ENCODE measurements around the gene FAT4. TPM values are rescaled to one million over a fixed set of nuclear protein-coding genes. Genes with fewer than 3 reads are reported as not detected.
A peak's percentile ranks its signal among the peaks of the same experiment; 100 is the strongest.

The FAT4 gene
- total and polyA plus RNA-seq, 2 of the 4 experiments (the other 2 are of a cell fraction) = 6.8 to 37.5 TPM

DNA sequence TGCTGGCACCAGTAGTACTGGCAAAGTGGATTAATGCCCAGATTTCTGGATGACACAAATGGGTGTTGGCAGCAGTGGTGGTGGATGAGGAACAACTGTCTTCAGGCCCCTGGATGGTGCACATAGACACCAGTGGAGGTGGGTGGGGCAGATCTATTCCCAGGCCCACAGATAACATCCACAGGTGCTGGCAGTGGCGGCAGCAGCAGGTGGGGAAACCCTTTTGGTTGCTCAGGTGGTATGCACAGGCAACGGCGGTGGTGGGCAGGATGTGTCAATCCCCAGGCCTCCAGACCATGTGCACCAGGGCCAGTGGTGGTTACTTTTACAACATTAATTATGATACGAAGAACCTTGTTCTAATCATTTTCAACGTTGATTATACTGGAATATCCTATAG, 48.9 kb upstream of the FAT4 start:
- intact Hi-C loops (cut with micrococcal nuclease) (no loop called here), dilution Hi-C loops (cut with HindIII; ENCODE audit: low sequenced_read_pairs, unreplicated experiment) (no loop called here), in situ Hi-C loops (cut with MboI; ENCODE audit: low sequenced_read_pairs) (no loop called here)
- Histone ChIP-seq H3K27me3 (ENCODE audit: control insufficient read depth, insufficient read depth, low read length) (no peaks in the 10 kb centered on the region), H2BK20ac (ENCODE audit: low read depth, low read length) (peak overlapping the region; percentile 36; the same call in 1 of the 2 replicates), H2AFZ (replicated peaks; ENCODE audit: low read length, poor library complexity) (no peak overlapping the region), H2AK5ac (ENCODE audit: low read depth, low read length) (peak overlapping the region; percentile 14; the same call in 1 of the 2 replicates), H2BK15ac (ENCODE audit: low read depth, low read length) (no peak overlapping the region), H3K27ac (ENCODE audit: insufficient read depth, low read length) (no peak overlapping the region), H4K5ac (ENCODE audit: low read depth, low read length) (no peak overlapping the region), H3K4me1 (ENCODE audit: control insufficient read depth, insufficient read depth, low read length) (peaks cover 9% of the 10 kb centered on the region), H2AK9ac (replicated peaks; ENCODE audit: low read depth, low read length, poor library complexity) (no peak overlapping the region), H3K4ac (ENCODE audit: low read depth, low read length) (no peak overlapping the region), H3K79me1 (ENCODE audit: low read depth in 1 of 2, low read length in 2 of 2) (no peaks in the 10 kb centered on the region), H4K20me1 (ENCODE audit: insufficient read depth, low read length) (no peaks in the 10 kb centered on the region), H3K36me3 (ENCODE audit: control insufficient read depth, insufficient read depth, low read length) (no peaks in the 10 kb centered on the region), H3K23ac (ENCODE audit: low read depth, low read length) (no peak overlapping the region), H3K4me2 (ENCODE audit: low read depth, low read length) (no peak overlapping the region), H3K14ac (replicated peaks; ENCODE audit: low read depth, low read length) (no peak overlapping the region), H3K4me3 (ENCODE audit: insufficient read depth, low read depth, low read length) (no peak overlapping the region), H4K8ac (ENCODE audit: low read depth in 2 of 2, low read length in 2 of 2) (no peak overlapping the region), H3K9ac (ENCODE audit: low read depth, low read length) (no peak overlapping the region), H3K56ac (ENCODE audit: extremely low read depth, insufficient read depth, low read length) (no peak overlapping the region), H3K18ac (ENCODE audit: low read depth, low read length) (peak overlapping the region; percentile 25; the same call in 1 of the 2 replicates), H3K9me3 (ENCODE audit: control insufficient read depth, insufficient read depth, low read length) (no peaks in the 10 kb centered on the region), H3K9me1 (ENCODE audit: insufficient read depth, low read length) (peaks cover 10% of the 10 kb centered on the region; the same call in 1 of the 2 replicates), H2BK120ac (ENCODE audit: low read depth, low read length) (no peak overlapping the region; the same call in 1 of the 2 replicates), H4K91ac (ENCODE audit: insufficient read depth, low read depth, low read length) (no peak overlapping the region), H2BK5ac (ENCODE audit: low read depth, low read length, poor library complexity, severe bottlenecking) (no peak overlapping the region)
- WGBS, 2 experiments (ENCODE audit: extremely low coverage in 2 of 2, insufficient read length in 1 of 2) = no CpG with 5 or more reads among the region's 5 CpGs
- ATAC-seq (ENCODE audit: low read depth) (no peak), DNase-seq (no peak)
- ChIA-PET CTCF (no interaction called here), POLR2A (ENCODE audit: unreplicated experiment) (no interaction called here)
- BruUV-seq (replicated peaks) = no TSS peak
- TF ChIP-seq RAD21 (IDR thresholded peaks at IDR 0.05; ENCODE audit: low read length) (no peak), BHLHE40 (IDR thresholded peaks at IDR 0.05; ENCODE audit: low read depth, low read length) (no peak), FOS (IDR thresholded peaks at IDR 0.05; ENCODE audit: low read depth, low read length) (no peak), MAFK (IDR thresholded peaks at IDR 0.05; ENCODE audit: low read depth, low read length) (no peak), RCOR1 (IDR thresholded peaks at IDR 0.05; ENCODE audit: insufficient replicate concordance, low read length) (no peak), POLR2A (IDR thresholded peaks at IDR 0.05; ENCODE audit: low read depth, low read length) (no peak), NFE2L2 (IDR thresholded peaks at IDR 0.05; ENCODE audit: low read depth, low read length) (no peak), RFX5 (IDR thresholded peaks at IDR 0.05; ENCODE audit: low read depth, low read length) (no peak), CEBPB (IDR thresholded peaks at IDR 0.05; ENCODE audit: low read depth, low read length) (no peak), CHD1 (IDR thresholded peaks at IDR 0.05; ENCODE audit: low read depth, low read length) (no peak), SMC3 (IDR thresholded peaks at IDR 0.05; ENCODE audit: low read depth, low read length) (no peak), MAZ (IDR thresholded peaks at IDR 0.05; ENCODE audit: borderline replicate concordance, low read depth, low read length) (no peak), MXI1 (IDR thresholded peaks at IDR 0.05; ENCODE audit: borderline replicate concordance, low read depth, low read length) (no peak)
- TF ChIP-seq, protein P1, sequence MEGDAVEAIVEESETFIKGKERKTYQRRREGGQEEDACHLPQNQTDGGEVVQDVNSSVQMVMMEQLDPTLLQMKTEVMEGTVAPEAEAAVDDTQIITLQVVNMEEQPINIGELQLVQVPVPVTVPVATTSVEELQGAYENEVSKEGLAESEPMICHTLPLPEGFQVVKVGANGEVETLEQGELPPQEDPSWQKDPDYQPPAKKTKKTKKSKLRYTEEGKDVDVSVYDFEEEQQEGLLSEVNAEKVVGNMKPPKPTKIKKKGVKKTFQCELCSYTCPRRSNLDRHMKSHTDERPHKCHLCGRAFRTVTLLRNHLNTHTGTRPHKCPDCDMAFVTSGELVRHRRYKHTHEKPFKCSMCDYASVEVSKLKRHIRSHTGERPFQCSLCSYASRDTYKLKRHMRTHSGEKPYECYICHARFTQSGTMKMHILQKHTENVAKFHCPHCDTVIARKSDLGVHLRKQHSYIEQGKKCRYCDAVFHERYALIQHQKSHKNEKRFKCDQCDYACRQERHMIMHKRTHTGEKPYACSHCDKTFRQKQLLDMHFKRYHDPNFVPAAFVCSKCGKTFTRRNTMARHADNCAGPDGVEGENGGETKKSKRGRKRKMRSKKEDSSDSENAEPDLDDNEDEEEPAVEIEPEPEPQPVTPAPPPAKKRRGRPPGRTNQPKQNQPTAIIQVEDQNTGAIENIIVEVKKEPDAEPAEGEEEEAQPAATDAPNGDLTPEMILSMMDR (conservative IDR thresholded peaks at IDR 0.05; ENCODE audit: low read depth, low read length) = no peak
- TF ChIP-seq, protein P2, sequence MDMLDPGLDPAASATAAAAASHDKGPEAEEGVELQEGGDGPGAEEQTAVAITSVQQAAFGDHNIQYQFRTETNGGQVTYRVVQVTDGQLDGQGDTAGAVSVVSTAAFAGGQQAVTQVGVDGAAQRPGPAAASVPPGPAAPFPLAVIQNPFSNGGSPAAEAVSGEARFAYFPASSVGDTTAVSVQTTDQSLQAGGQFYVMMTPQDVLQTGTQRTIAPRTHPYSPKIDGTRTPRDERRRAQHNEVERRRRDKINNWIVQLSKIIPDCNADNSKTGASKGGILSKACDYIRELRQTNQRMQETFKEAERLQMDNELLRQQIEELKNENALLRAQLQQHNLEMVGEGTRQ (IDR thresholded peaks at IDR 0.05; ENCODE audit: low read depth, low read length) = no peak
- TF ChIP-seq, protein P3, sequence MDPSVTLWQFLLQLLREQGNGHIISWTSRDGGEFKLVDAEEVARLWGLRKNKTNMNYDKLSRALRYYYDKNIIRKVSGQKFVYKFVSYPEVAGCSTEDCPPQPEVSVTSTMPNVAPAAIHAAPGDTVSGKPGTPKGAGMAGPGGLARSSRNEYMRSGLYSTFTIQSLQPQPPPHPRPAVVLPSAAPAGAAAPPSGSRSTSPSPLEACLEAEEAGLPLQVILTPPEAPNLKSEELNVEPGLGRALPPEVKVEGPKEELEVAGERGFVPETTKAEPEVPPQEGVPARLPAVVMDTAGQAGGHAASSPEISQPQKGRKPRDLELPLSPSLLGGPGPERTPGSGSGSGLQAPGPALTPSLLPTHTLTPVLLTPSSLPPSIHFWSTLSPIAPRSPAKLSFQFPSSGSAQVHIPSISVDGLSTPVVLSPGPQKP (IDR thresholded peaks at IDR 0.05; ENCODE audit: borderline replicate concordance, low read depth, low read length) = no peak
